Activated CD8-positive, alpha-beta memory T cell treated with anti-CD3 and anti-CD28 coated beads, Interleukin-2, amount 50 U/mL, for 24 hours (primary cell): ENCODE results near the gene GSX2.

Source experiments
- DNase-seq: peaks from one replicate; pipeline ENCODE4 v3.0.0-alpha.2; 2020; ENCODE audit errors: extremely low read depth

The GSX2 gene

GRCh38 chr4:54077812-54078211 lies 22.2 kb upstream of the GSX2 start:
- no peak for DNase-seq

DNA sequence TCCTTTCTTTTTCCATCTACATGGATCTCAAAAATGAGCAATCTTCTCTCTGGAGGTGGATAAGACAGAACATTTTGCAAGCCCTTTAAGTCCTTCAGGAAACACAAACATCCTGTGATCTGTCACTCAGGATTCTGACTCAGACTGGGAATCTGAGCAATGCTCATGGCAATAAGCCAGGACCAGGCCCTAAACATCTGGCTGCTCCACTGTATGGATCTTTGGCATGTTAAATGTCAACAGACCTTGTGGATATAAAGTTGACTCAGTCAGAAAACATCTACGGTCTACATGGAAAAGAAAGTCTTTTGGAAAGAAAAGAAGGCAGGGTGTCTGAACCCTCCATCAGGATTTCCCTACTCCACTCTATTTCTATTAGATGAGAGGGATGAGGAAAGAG lies 17.8 kb upstream of the GSX2 start:
- no peak for DNase-seq

GRCh38 chr4:54085284-54085683 lies 14.7 kb upstream of the GSX2 start:
- no peak for DNase-seq

DNA sequence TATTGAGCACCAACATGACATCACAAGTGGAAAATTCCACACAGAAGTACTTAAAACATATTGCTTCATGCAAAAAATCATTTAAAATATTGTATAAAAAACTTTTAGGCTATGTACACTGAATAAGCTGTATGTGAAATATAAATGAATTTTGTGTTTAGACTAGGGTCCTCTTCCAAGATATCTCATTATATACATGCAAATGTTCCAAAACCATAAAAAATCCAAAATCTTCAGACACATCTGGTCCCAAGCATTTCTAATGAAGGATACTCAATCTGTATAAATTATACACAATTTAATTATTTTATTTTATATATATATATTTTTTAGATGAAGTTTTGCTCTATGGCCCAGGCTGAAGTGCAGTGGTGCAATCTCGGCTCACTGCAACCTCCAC lies 10.1 kb upstream of the GSX2 start:
- DNase-seq, result no peak

- DNase-seq, result no peak
These were observed 9.6 kb upstream of the GSX2 start for GRCh38 chr4:54090404-54090803.

DNA sequence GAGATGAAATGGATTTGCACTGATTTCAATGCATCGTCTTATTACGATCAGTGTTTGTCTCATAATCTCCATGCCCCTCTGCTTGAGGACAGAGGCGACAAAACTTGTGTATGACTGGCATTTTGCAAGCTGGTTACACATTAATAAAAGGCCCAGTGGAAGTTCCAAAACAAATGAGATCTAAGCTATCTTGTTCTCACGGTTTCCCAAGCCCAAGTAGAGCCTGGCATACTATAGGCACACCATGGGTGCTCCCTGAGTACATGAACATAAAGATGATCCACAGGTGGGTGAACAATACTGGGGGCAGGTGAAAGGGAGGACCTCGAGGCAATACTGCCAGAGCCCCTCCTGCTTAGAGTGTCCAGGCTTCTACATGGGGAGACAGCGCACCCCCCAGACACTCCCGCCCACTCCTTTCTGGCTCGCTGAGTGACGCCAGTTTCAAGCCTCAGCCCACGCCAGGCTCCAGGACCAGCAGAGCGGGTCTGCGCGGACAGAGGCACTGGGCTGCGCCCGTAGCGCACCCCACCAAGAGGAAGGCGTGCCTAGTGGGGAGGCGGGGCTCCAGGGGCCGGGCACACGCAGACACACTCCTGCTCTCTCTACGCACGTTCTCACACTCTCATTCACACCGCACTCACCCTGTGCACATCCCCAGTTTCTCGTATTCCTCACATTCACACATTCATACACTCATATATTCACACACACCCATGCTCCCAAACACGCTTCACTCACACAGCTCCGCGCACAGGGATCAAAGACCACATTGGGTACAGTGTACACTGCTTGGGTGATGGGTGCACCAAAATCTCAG lies 8.9 kb upstream of the GSX2 start:
- DNase-seq, result no peak

DNA sequence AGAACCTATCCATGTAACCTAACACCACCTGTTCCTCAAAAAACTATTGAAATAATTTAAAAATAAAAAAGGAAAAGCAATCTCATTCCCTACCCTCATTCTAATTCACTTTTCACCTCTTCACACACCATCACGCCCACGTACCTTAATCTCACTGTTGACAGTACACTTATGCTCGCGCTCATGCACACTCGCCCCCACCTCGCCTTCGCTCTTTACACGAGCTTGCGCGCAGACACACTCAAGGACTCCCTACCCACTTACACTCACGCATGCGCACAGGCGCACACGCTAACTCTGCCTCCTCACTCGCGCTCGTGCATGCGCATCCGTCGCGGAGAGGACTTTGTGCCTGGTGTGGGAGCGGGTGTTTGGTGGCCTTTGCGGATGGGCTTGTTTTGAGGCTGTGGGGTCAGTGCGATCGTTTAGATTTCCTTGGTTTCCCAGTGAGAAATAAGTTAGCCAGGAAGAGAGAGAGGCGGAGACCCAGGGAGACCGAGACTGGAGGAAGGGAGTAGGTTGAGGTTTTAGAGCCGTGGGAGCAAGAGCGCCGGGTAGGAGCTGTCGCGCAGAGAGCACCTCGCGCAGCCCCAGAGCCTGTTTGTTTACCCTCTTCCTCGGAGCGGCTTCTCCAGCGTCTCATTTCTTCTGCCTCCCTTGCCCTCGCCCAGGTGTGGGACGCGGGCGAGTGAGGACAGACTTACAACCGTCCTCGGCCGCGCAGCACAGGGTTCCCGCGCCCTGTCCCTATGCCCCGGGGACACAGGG lies 8.1 kb upstream of the GSX2 start:
- peak; percentile 27 for DNase-seq

GRCh38 chr4:54092405-54093323 lies 7.3 kb upstream of the GSX2 start:
- DNase-seq, result no peak

DNA sequence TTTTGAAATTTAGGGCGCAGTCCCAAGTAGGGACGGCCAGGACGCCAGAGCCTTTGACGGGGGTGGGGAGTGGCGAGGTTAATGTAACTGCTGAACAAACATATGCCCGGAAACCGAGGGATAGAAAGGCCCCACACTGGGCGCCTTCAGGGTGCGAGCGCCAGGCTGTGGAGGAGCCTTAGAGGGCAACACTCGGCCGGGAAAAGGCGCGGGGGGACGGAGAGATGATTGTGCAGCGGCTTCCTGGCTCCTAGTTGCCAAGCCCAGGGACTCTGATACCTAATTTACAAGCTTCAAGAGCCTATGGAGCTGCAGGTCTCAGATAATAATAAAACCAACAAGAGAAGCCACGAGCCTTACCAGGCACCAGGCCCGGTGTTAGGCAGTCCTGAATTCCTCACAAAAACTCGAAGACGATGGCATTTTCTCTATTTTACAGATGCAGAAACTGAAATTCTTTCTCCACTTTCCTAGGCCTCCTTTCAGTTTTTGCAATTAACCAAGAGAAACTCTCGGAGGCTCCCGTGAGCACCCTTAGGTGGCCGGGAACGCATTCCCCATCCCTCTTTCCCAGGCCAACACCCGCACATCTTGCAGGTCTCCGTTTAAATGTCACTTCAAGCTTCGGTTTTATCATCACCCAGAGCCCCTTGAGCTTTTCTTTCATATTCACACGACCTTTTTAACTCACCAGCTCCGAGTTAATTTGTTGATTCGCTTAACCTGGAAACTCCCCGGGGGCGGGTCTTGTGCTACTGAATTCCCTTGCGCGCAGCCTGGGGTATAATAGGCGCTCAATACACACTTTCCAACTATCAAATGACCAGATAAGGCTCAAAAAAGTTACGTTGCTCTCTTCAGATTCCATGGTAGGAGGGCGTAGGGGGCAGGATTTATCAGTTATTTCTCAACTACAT lies 6.4 kb upstream of the GSX2 start:
- no peak for DNase-seq

- no peak for DNase-seq
These were observed 5.5 kb upstream of the GSX2 start for GRCh38 chr4:54094451-54094850.

DNA sequence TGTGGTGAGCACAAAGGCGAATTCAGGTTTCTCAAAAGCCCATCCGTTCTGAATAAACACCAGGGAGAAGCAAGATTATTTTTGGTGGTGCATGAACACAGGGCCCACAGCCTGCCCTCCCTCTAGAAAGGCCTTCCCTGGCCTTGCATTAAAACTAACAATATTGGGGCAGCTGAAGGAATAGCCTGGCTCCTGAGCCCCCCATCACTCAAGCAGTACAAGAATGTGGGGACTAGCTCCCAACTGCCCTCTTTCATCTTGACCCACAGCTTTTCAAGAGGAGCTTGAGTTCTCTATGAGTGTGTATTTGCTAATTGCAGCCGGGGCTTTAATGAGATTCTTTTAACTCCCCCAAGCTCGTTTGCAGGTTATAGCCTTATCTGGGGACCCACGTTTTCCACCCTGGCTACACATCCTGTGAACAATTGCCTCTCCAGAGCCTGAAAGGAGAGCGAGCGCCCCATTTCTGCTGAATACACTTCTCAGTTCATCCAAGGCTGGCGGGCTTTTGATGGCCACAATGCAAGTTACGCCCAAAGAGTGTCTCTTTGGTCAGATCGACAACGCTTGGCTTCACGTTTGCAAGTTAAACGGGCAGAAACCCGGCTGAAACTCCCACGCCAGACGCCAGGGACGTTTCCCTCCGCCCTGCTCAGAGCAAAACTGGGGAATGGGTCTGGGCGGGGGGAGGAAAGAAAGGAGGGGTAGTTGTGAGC lies 4.7 kb upstream of the GSX2 start:
- no peak for DNase-seq

DNA sequence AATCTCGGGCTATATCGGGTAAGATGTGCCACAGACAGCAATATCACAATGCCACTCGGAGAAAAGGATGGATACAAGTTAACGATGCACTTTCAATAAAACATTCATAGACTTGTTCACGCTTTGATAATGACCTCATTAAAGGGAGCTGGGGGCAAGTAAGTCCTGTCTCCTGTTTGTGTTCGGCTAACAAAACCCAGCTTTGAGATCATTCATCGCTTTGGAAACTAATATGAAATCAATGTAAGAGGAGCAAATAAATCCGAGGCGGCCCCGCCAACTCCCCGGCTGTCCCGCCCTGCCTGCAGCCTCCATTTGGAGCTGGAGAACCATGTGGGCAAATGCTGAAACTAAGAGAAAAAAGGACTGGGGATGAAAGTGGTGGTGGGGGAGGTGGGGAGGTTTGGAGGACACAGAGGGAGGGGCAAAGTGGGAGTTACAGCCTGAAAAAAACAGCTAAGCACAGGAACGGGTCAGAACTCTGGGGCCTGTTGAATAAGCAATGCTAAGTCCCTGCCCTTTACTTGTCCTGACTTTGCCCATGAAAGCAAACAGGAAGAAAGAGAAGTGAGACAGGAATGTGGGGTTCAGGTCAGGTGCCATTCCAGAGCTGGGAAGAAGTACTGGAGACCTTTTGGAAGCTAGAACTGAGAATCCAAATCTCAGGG lies 3.5 kb upstream of the GSX2 start:
- no peak for DNase-seq

DNA sequence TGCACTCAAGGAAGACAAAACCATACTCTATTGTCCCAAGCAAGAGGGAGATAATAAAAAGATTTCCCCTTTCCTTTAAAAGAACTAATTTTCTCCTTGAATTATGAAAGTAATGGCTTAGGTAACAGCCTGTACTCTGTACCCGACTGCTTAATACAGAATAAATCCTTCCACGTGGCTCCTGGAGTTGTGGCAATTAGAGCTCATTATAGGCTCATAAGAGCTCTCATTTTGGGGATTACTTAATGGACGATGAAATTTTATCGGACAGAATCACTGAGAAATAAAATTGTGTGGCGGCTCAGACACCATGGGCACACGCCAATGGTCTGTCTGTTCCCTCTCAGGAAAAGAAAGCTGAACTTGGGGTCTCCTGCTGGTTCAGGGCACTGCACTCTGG lies 2.8 kb upstream of the GSX2 start:
- no peak for DNase-seq

DNA sequence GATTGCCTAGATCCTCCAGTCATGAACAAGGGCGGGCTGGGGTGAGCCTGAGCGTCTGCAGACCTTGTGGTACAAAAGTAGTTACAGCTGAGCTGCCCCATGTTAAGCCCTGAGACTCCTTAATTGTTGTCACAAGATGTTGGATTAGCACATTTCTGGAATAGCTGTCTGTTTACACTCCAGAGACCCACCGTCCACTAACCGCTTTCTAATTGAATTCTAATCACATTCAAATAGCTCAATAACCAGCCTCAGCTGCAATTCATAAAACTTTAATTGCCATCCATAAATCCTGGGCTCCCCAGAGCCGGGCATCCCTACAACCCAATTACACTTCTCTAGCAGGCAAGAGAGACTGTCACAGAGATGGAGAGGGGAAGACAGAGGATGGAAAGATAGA lies 1.6 kb upstream of the GSX2 start:
- no peak for DNase-seq

DNA sequence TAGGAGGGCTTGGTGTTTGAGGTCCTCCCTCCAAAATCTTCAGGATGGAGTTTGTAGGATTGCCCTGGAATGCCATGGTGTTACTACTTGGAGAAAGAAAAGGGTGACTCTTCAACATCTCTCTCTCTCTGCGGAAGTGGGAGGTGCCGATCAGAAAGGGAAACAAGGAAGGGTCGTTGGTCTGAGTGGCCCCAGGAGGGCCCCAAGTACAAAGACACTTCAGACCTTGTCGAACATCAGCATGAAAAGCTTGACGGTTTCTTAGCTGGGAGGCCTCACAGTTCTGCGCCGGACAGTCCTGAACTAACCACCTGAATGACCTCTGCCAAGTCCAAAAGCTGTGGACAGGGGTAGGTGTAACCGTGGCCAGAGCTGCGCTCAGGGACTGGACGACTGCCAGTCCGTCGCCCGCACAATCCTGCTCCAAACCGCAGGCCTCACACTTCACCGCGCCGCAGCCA lies 646 bp upstream of the GSX2 start:
- DNase-seq, result no peak

GRCh38 chr4:54100595-54101189 lies 729 bp downstream of the GSX2 start:
- DNase-seq, result no peak

GRCh38 chr4:54101190-54102041 lies 1.5 kb downstream of the GSX2 start:
- DNase-seq, result no peak

GRCh38 chr4:54102531-54103106 lies 2.7 kb downstream of the GSX2 start:
- DNase-seq, result no peak
